ENCODE data around the gene CNTLN. TPM values are rescaled to one million over a fixed set of nuclear protein-coding genes. Genes with fewer than 3 reads are reported as not detected.

The CNTLN gene
- total RNA-seq (ENCODE audit: unreplicated experiment), result 11.3 TPM
- long read RNA-seq, full-length matches to known transcripts, result 2 of 6 reads
- long read RNA-seq, partial matches to known transcripts, result 4 of 6 reads
- long read RNA-seq, other reads (novel, unspliced or antisense), result 0 of 6 reads

DNA sequence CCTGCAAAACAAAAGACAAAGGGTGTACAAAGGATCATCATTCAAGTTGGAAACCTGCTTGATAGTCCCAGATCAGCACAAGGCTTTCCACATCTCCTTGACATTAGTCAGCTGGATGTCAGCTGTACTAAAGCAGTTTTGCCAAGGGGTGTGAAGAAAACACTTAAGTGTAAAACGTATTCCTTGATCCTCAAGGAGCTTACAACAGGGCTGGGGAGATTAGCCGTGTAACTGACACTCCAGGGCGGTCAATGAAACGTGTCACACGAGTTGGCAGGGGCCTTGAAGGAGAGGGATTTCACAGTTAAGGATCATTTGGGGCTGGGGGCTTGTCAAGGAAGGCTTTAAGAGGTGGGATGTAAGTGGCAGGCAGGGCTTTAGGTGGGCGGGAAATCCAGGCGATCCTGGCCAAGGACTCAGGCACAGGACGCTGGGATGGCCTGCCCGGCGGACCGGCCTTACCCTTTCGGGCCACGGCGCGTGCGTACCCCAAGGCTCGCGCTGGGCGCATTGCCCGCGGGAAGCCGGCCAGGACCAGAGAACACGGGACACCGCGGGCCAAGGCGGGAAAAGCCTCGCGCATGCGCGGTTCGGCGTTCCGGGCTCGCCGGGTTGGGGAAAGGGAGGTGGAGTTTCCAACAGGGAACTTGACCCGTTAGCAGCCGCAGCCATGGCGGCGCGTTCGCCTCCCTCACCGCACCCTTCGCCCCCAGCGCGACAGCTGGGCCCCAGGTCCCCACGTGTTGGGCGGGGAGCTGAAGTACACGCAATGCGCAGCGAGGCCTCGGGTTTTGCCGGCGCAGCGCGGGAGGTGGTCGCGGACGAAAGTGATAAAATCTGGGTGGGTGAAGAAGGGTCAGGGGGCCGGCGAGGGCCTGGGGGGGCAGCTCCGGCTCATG is at the start of gene CNTLN:
Gene CNTLN, plus strand, starts transcription at position 645 of the 899 bp plus-strand sequence. Its CDS starts 26 bp downstream, at position 671.
- Mint-ChIP-seq H3K27ac (ENCODE audit: unreplicated experiment) (peak within 1 kb of the TSS; percentile 81), H3K27me3 (ENCODE audit: unreplicated experiment) (peaks cover 1% of the 10 kb centered on the region), H3K4me1 (ENCODE audit: low read depth, unreplicated experiment) (no peaks in the 10 kb centered on the region), H3K9me3 (ENCODE audit: unreplicated experiment) (no peaks in the 10 kb centered on the region), H3K36me3 (ENCODE audit: unreplicated experiment) (no peaks in the 10 kb centered on the region), H3K4me3 (ENCODE audit: unreplicated experiment) (peak within 1 kb of the TSS; percentile 90)
- DNase-seq, result peak; percentile 94
- no peak for TF ChIP-seq CTCF (IDR thresholded peaks at IDR 0.05; ENCODE audit: partially characterized antibody, unreplicated experiment)

GRCh38 chr9:17088566-17088965 is 46.3 kb upstream of the CNTLN start:
- no peak for DNase-seq
- TF ChIP-seq CTCF (IDR thresholded peaks at IDR 0.05; ENCODE audit: partially characterized antibody, unreplicated experiment), result no peak
- no peaks in the 10 kb centered on the region for H3K9me3 Mint-ChIP-seq (ENCODE audit: unreplicated experiment)
- H3K4me1 Mint-ChIP-seq (ENCODE audit: low read depth, unreplicated experiment), result no peaks in the 10 kb centered on the region
- no peak overlapping the region for H3K27ac Mint-ChIP-seq (ENCODE audit: unreplicated experiment)
- H3K36me3 Mint-ChIP-seq (ENCODE audit: unreplicated experiment), result no peaks in the 10 kb centered on the region
- H3K27me3 Mint-ChIP-seq (ENCODE audit: unreplicated experiment), result no peaks in the 10 kb centered on the region
- H3K4me3 Mint-ChIP-seq (ENCODE audit: unreplicated experiment), result no peak overlapping the region

DNA sequence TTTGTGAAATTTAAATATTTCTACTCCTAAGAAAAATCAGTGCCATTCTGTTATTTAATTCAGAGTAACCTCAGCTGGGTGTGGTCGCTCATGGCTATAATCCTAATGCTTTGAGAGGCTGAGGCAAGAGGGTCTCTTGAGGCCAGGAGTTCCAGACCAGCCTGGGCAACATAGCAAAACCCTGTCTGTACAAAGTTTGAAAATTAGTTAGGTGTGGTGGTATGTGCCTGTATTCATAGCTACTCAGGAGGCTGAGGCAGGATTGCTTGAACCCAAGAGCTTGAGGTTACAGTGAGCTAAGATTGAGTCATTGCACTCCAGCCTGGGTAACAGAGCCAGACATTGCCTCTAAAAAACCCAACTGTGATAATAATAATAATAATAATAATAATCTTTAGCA is 44.8 kb upstream of the CNTLN start:
- Mint-ChIP-seq H3K27me3 (ENCODE audit: unreplicated experiment) (no peaks in the 10 kb centered on the region), H3K4me3 (ENCODE audit: unreplicated experiment) (no peak overlapping the region), H3K27ac (ENCODE audit: unreplicated experiment) (no peak overlapping the region), H3K36me3 (ENCODE audit: unreplicated experiment) (no peaks in the 10 kb centered on the region), H3K9me3 (ENCODE audit: unreplicated experiment) (no peaks in the 10 kb centered on the region), H3K4me1 (ENCODE audit: low read depth, unreplicated experiment) (no peaks in the 10 kb centered on the region)
- no peak for TF ChIP-seq CTCF (IDR thresholded peaks at IDR 0.05; ENCODE audit: partially characterized antibody, unreplicated experiment)
- no peak for DNase-seq

DNA sequence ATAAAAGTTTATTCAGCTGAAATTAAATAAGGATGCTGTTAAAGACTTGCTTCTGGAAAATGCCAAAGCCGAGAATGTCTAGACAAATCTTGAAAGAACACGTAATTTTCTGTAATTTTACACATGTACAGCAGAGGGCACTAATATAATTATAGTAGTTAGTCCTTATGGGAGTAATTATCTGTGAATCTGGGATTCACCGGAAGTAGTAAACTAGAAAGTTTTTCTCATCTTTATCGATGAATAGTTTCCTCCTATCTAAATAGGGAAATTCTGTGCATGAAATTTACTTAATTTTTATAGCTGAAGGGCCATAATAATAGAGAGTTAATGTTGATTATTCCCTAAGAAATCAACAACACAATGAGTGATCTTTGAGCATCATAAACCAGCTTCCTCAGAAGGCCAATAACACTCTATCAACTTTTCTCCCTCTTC is 18.4 kb upstream of the CNTLN start:
- no peaks in the 10 kb centered on the region for H3K27me3 Mint-ChIP-seq (ENCODE audit: unreplicated experiment)
- no peaks in the 10 kb centered on the region for H3K9me3 Mint-ChIP-seq (ENCODE audit: unreplicated experiment)

More for the DNA sequence above, 18.4 kb upstream of the CNTLN start:
- H3K36me3 Mint-ChIP-seq (ENCODE audit: unreplicated experiment), result no peaks in the 10 kb centered on the region
- no peak overlapping the region for H3K4me3 Mint-ChIP-seq (ENCODE audit: unreplicated experiment)
- no peak overlapping the region for H3K27ac Mint-ChIP-seq (ENCODE audit: unreplicated experiment)
- H3K4me1 Mint-ChIP-seq (ENCODE audit: low read depth, unreplicated experiment), result no peaks in the 10 kb centered on the region
- TF ChIP-seq CTCF (IDR thresholded peaks at IDR 0.05; ENCODE audit: partially characterized antibody, unreplicated experiment), result peak; percentile 79
- DNase-seq, result no peak

Data from glutamatergic neuron (in vitro differentiated cells).